Karpas-422 (cell line): ENCODE results near the gene GNAO1. TPM values are rescaled to one million over a fixed set of nuclear protein-coding genes. Genes with fewer than 3 reads are reported as not detected.

Experiments used
- DNase-seq: peaks from one replicate; pipeline ENCODE4 v3.0.0-alpha.2; 2015
- H2AFZ ChIP-seq: fragments of 200-600 bp; sonication (generic); 2 replicates; pipeline ENCODE4 v1.6.1; 2014; ENCODE audit warnings: antibody characterized with exemption, low read length, mixed read lengths
- H3K27ac ChIP-seq: fragments of 200-600 bp; sonication (generic); 2 replicates; pipeline ENCODE4 v1.5.1; 2014; ENCODE audit warnings: mild to moderate bottlenecking, low read length, moderate library complexity
- H3K27me3 ChIP-seq: fragments of 200-600 bp; sonication (generic); 2 replicates; pipeline ENCODE4 v1.6.1; 2014; ENCODE audit warnings: low read length, mixed read lengths
- H3K36me3 ChIP-seq: fragments of 200-600 bp; sonication (generic); 2 replicates; pipeline ENCODE4 v1.6.1; 2014; ENCODE audit warnings: low read length, mixed read lengths; ENCODE audit not compliant: insufficient read depth
- H3K4me1 ChIP-seq: fragments of 200-600 bp; sonication (generic); 2 replicates; pipeline ENCODE4 v1.6.1; 2014; ENCODE audit warnings: mild to moderate bottlenecking, low read length, mixed read lengths
- H3K4me2 ChIP-seq: fragments of 200-600 bp; sonication (generic); 2 replicates; pipeline ENCODE4 v1.6.1; 2014; ENCODE audit warnings: low read length, low read depth, mild to moderate bottlenecking; ENCODE audit not compliant: poor library complexity, severe bottlenecking
- H3K4me3 ChIP-seq: fragments of 200-600 bp; sonication (generic); 2 replicates; pipeline ENCODE4 v1.5.1; 2014; ENCODE audit warnings: mild to moderate bottlenecking, antibody characterized with exemption, low read length, mixed read lengths
- H3K79me2 ChIP-seq: fragments of 200-600 bp; sonication (generic); 2 replicates; pipeline ENCODE4 v1.6.1; 2014; ENCODE audit warnings: mild to moderate bottlenecking, low read length, mixed read lengths
- H3K9ac ChIP-seq: fragments of 200-600 bp; sonication (generic); 2 replicates; pipeline ENCODE4 v1.6.0; 2014; ENCODE audit warnings: low read length
- H3K9me2 ChIP-seq: fragments of 200-600 bp; sonication (generic), shearing (Covaris generic); replicated peaks from 2 replicates; pipeline ENCODE4 v1.6.0; 2014; ENCODE audit warnings: mild to moderate bottlenecking, low read length, moderate library complexity; ENCODE audit not compliant: insufficient read depth
- H3K9me3 ChIP-seq: fragments of 300-700, 200-600 bp; sonication (generic); 2 replicates; pipeline ENCODE4 v1.6.1; 2014; ENCODE audit warnings: low read length, mixed read lengths
- H4K20me1 ChIP-seq: fragments of 200-600 bp; sonication (generic); 2 replicates; pipeline ENCODE4 v1.6.1; 2014; ENCODE audit warnings: mild to moderate bottlenecking, antibody characterized with exemption, low read length, low read depth; ENCODE audit not compliant: insufficient read depth
- total RNA-seq: library from RNA; depleted of rRNA; stranded (reverse); fragments of >200 nt; shearing (Covaris generic); gene quantifications from 2 replicates; pipeline ENCODE4 v1.2.3, GENCODE V29; 2014; ENCODE audit warnings: low replicate concordance

The GNAO1 gene
- total RNA-seq, 1 experiment from 2014 or later: 2.3 TPM

- no peaks in the 10 kb centered on the region for H3K36me3 ChIP-seq
- no peak overlapping the region for H3K4me3 ChIP-seq
- H4K20me1 ChIP-seq: no peaks in the 10 kb centered on the region
- DNase-seq: no peak
- no peak overlapping the region for H3K4me2 ChIP-seq
- H2AFZ ChIP-seq: no peak overlapping the region
- no peaks in the 10 kb centered on the region for H3K9me3 ChIP-seq
- H3K79me2 ChIP-seq: no peaks in the 10 kb centered on the region
- no peak overlapping the region for H3K27ac ChIP-seq
- no peaks in the 10 kb centered on the region for H3K4me1 ChIP-seq
- H3K9me2 ChIP-seq: no peaks in the 10 kb centered on the region
- H3K27me3 ChIP-seq: no peaks in the 10 kb centered on the region
- H3K9ac ChIP-seq: no peak overlapping the region
Observed at GRCh38 chr16:56265746-56266145, 74.5 kb downstream of the GNAO1 start.

- Histone ChIP-seq H3K9me3 (no peaks in the 10 kb centered on the region), H3K79me2 (no peaks in the 10 kb centered on the region), H3K9me2 (no peaks in the 10 kb centered on the region), H3K4me3 (no peak overlapping the region), H2AFZ (no peak overlapping the region), H3K27ac (no peak overlapping the region), H3K4me1 (no peaks in the 10 kb centered on the region), H3K27me3 (no peaks in the 10 kb centered on the region), H3K9ac (no peak overlapping the region), H3K36me3 (no peaks in the 10 kb centered on the region), H3K4me2 (no peak overlapping the region), H4K20me1 (no peaks in the 10 kb centered on the region)
- DNase-seq: no peak
Observed at GRCh38 chr16:56266641-56267607, 75.6 kb downstream of the GNAO1 start.

GRCh38 chr16:56267888-56268287 is 76.6 kb downstream of the GNAO1 start:
- Histone ChIP-seq H2AFZ (no peak overlapping the region), H3K27ac (no peak overlapping the region), H3K36me3 (no peaks in the 10 kb centered on the region), H3K9ac (no peak overlapping the region), H3K4me1 (no peaks in the 10 kb centered on the region), H3K4me2 (no peak overlapping the region), H3K27me3 (no peaks in the 10 kb centered on the region), H3K9me2 (no peaks in the 10 kb centered on the region), H3K9me3 (no peaks in the 10 kb centered on the region), H4K20me1 (no peaks in the 10 kb centered on the region), H3K79me2 (no peaks in the 10 kb centered on the region), H3K4me3 (no peak overlapping the region)
- no peak for DNase-seq

- no peak overlapping the region for H3K9ac ChIP-seq
- H3K4me3 ChIP-seq: no peak overlapping the region
- H3K4me1 ChIP-seq: no peaks in the 10 kb centered on the region
- no peaks in the 10 kb centered on the region for H3K27me3 ChIP-seq
- H3K9me3 ChIP-seq: no peaks in the 10 kb centered on the region
- H3K9me2 ChIP-seq: no peaks in the 10 kb centered on the region
- no peak overlapping the region for H3K27ac ChIP-seq
- no peaks in the 10 kb centered on the region for H4K20me1 ChIP-seq
- no peak for DNase-seq
- no peaks in the 10 kb centered on the region for H3K79me2 ChIP-seq
- H2AFZ ChIP-seq: no peak overlapping the region
- no peaks in the 10 kb centered on the region for H3K36me3 ChIP-seq
- H3K4me2 ChIP-seq: no peak overlapping the region
Observed at GRCh38 chr16:56268799-56269198, 77.5 kb downstream of the GNAO1 start.

- H2AFZ ChIP-seq: no peak overlapping the region
- H3K27me3 ChIP-seq: no peaks in the 10 kb centered on the region
- no peaks in the 10 kb centered on the region for H3K79me2 ChIP-seq
- no peak overlapping the region for H3K4me2 ChIP-seq
- no peaks in the 10 kb centered on the region for H3K4me1 ChIP-seq
- no peaks in the 10 kb centered on the region for H3K9me2 ChIP-seq
- no peak overlapping the region for H3K9ac ChIP-seq
- DNase-seq: no peak
- no peak overlapping the region for H3K4me3 ChIP-seq
- H3K36me3 ChIP-seq: no peaks in the 10 kb centered on the region
- H3K9me3 ChIP-seq: no peaks in the 10 kb centered on the region
- H4K20me1 ChIP-seq: no peaks in the 10 kb centered on the region
- H3K27ac ChIP-seq: no peak overlapping the region
Observed at GRCh38 chr16:56269281-56269680, 78.0 kb downstream of the GNAO1 start.

- H4K20me1 ChIP-seq: no peaks in the 10 kb centered on the region
- H3K36me3 ChIP-seq: no peaks in the 10 kb centered on the region
- H3K27me3 ChIP-seq: no peaks in the 10 kb centered on the region
- no peak overlapping the region for H3K4me2 ChIP-seq
- no peak overlapping the region for H3K9ac ChIP-seq
- H3K27ac ChIP-seq: no peak overlapping the region
- no peaks in the 10 kb centered on the region for H3K9me2 ChIP-seq
- DNase-seq: no peak
- no peaks in the 10 kb centered on the region for H3K79me2 ChIP-seq
- H3K4me1 ChIP-seq: no peaks in the 10 kb centered on the region
- H3K9me3 ChIP-seq: no peaks in the 10 kb centered on the region
- no peak overlapping the region for H3K4me3 ChIP-seq
- no peak overlapping the region for H2AFZ ChIP-seq
Observed at GRCh38 chr16:56269811-56270684, 78.8 kb downstream of the GNAO1 start.

- H3K4me3 ChIP-seq: no peak overlapping the region
- H3K36me3 ChIP-seq: no peaks in the 10 kb centered on the region
- no peaks in the 10 kb centered on the region for H3K79me2 ChIP-seq
- 0 out of 2 replicates have a peak, but pooled peaks cover 2% of the 10 kb centered on the region for H3K27me3 ChIP-seq
- H3K9me2 ChIP-seq: no peaks in the 10 kb centered on the region
- H4K20me1 ChIP-seq: no peaks in the 10 kb centered on the region
- no peak overlapping the region for H3K27ac ChIP-seq
- H3K4me2 ChIP-seq: no peak overlapping the region
- no peaks in the 10 kb centered on the region for H3K9me3 ChIP-seq
- no peak for DNase-seq
- H2AFZ ChIP-seq: no peak overlapping the region
- no peak overlapping the region for H3K9ac ChIP-seq
- no peaks in the 10 kb centered on the region for H3K4me1 ChIP-seq
Observed at GRCh38 chr16:56270828-56271227, 79.5 kb downstream of the GNAO1 start.

GRCh38 chr16:56272583-56272894 is 81.2 kb downstream of the GNAO1 start:
- no peak overlapping the region for H3K27ac ChIP-seq
- H3K9me2 ChIP-seq: no peaks in the 10 kb centered on the region
- H3K36me3 ChIP-seq: no peaks in the 10 kb centered on the region
- H3K4me2 ChIP-seq: no peak overlapping the region
- H3K4me3 ChIP-seq: no peak overlapping the region
- no peak overlapping the region for H2AFZ ChIP-seq
- no peaks in the 10 kb centered on the region for H3K9me3 ChIP-seq
- no peaks in the 10 kb centered on the region for H3K79me2 ChIP-seq
- no peaks in the 10 kb centered on the region for H4K20me1 ChIP-seq
- no peaks in the 10 kb centered on the region for H3K4me1 ChIP-seq
- H3K9ac ChIP-seq: no peak overlapping the region
- 0 out of 2 replicates have a peak, but pooled peaks cover 2% of the 10 kb centered on the region for H3K27me3 ChIP-seq
- DNase-seq: no peak
